ENCODE measurements around the gene ARHGAP26. TPM values are rescaled to one million over a fixed set of nuclear protein-coding genes. Genes with fewer than 3 reads are reported as not detected.

The ARHGAP26 gene
- total and polyA plus RNA-seq, 2 donors (not counting 1 experiment from before 2014, with no cell fraction given), result 4.1 to 6.8 TPM

- H2AFZ ChIP-seq (ENCODE audit: low read length), result no peak overlapping the region
- H3K36me3 ChIP-seq (ENCODE audit: control insufficient read depth, insufficient read depth, low read length), result no peaks in the 10 kb centered on the region
- H3K4me2 ChIP-seq (ENCODE audit: extremely low read depth, insufficient read depth, low read length), result no peak overlapping the region
- no peaks in the 10 kb centered on the region for H3K9me3 ChIP-seq (ENCODE audit: control insufficient read depth, insufficient read depth, low read depth, low read length)
- no peaks in the 10 kb centered on the region for H3K79me2 ChIP-seq (ENCODE audit: control insufficient read depth, insufficient read depth, low read length)
- H3K4me3 ChIP-seq (replicated peaks in 1 of 4; ENCODE audit: control extremely low read depth in 1 of 4, insufficient read depth in 1 of 4, low read depth in 3 of 4, low read length in 4 of 4), result no peak overlapping the region
- TF ChIP-seq EZH2 (IDR thresholded peaks at IDR 0.05; ENCODE audit: low read length, missing control alignments) (no peak), CTCF (conservative IDR thresholded peaks at IDR 0.05 in 1 of 2, IDR thresholded peaks at IDR 0.05 in 1 of 2; ENCODE audit: low read depth in 1 of 2, low read length in 2 of 2) (no peak)
- H3K9ac ChIP-seq (ENCODE audit: insufficient read depth, low read length), result no peak overlapping the region
- H3K27ac ChIP-seq (ENCODE audit: insufficient read depth, low read length), result no peak overlapping the region
- DNase-seq (ENCODE audit: low read depth in 2 of 2), result no peak
- H4K20me1 ChIP-seq (ENCODE audit: control insufficient read depth, extremely low read depth, insufficient read depth, low read length), result no peaks in the 10 kb centered on the region
- no peaks in the 10 kb centered on the region for H3K27me3 ChIP-seq (ENCODE audit: control insufficient read depth, insufficient read depth, low read length)
- H3K4me1 ChIP-seq (ENCODE audit: control insufficient read depth, extremely low read depth, insufficient read depth, low read length), result peaks cover 12% of the 10 kb centered on the region
Measured at GRCh38 chr5:143024228-143024920, 254.2 kb downstream of the ARHGAP26 start.

- no peaks in the 10 kb centered on the region for H3K9me3 ChIP-seq (ENCODE audit: control insufficient read depth, insufficient read depth, low read depth, low read length)
- H2AFZ ChIP-seq (ENCODE audit: low read length), result no peak overlapping the region
- peaks cover 12% of the 10 kb centered on the region for H3K4me1 ChIP-seq (ENCODE audit: control insufficient read depth, extremely low read depth, insufficient read depth, low read length)
- no peak overlapping the region for H3K9ac ChIP-seq (ENCODE audit: insufficient read depth, low read length)
- no peak overlapping the region for H3K27ac ChIP-seq (ENCODE audit: insufficient read depth, low read length)
- no peak overlapping the region for H3K4me2 ChIP-seq (ENCODE audit: extremely low read depth, insufficient read depth, low read length)
- H3K79me2 ChIP-seq (ENCODE audit: control insufficient read depth, insufficient read depth, low read length), result no peaks in the 10 kb centered on the region
- no peaks in the 10 kb centered on the region for H3K27me3 ChIP-seq (ENCODE audit: control insufficient read depth, insufficient read depth, low read length)
- no peak overlapping the region for H3K4me3 ChIP-seq (replicated peaks in 1 of 4; ENCODE audit: control extremely low read depth in 1 of 4, insufficient read depth in 1 of 4, low read depth in 3 of 4, low read length in 4 of 4)
- H4K20me1 ChIP-seq (ENCODE audit: control insufficient read depth, extremely low read depth, insufficient read depth, low read length), result no peaks in the 10 kb centered on the region
- no peak for DNase-seq (ENCODE audit: low read depth in 2 of 2)
- no peaks in the 10 kb centered on the region for H3K36me3 ChIP-seq (ENCODE audit: control insufficient read depth, insufficient read depth, low read length)
- TF ChIP-seq EZH2 (IDR thresholded peaks at IDR 0.05; ENCODE audit: low read length, missing control alignments), result no peak
- TF ChIP-seq CTCF (conservative IDR thresholded peaks at IDR 0.05 in 1 of 2, IDR thresholded peaks at IDR 0.05 in 1 of 2; ENCODE audit: low read depth in 1 of 2, low read length in 2 of 2), result no peak
Measured at GRCh38 chr5:143025376-143025775, 255.2 kb downstream of the ARHGAP26 start.

DNA sequence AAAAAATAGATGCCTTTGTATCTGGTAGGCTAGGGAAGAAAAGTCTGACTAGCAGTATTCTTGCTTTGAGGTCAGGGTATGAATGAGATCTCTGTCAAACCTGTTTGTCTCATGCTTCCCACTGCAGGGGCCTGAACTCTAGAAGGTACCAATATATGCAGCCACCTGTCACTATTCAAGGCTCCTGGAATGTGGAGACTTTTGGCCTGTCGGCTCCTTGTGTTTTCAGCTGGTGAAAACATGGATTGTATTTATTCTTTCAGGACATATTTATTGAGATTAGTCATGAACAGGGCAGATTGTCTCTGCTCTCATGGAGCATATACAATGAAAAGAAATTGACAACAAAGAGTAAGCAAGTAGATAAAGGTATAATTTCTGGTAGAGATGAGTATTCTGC, 255.8 kb downstream of the ARHGAP26 start:
- Histone ChIP-seq H3K4me3 (replicated peaks in 1 of 4; ENCODE audit: control extremely low read depth in 1 of 4, insufficient read depth in 1 of 4, low read depth in 3 of 4, low read length in 4 of 4) (no peak overlapping the region), H3K79me2 (ENCODE audit: control insufficient read depth, insufficient read depth, low read length) (no peaks in the 10 kb centered on the region), H4K20me1 (ENCODE audit: control insufficient read depth, extremely low read depth, insufficient read depth, low read length) (no peaks in the 10 kb centered on the region), H2AFZ (ENCODE audit: low read length) (no peak overlapping the region), H3K27ac (ENCODE audit: insufficient read depth, low read length) (no peak overlapping the region), H3K36me3 (ENCODE audit: control insufficient read depth, insufficient read depth, low read length) (no peaks in the 10 kb centered on the region), H3K4me2 (ENCODE audit: extremely low read depth, insufficient read depth, low read length) (no peak overlapping the region), H3K4me1 (ENCODE audit: control insufficient read depth, extremely low read depth, insufficient read depth, low read length) (peaks cover 12% of the 10 kb centered on the region), H3K27me3 (ENCODE audit: control insufficient read depth, insufficient read depth, low read length) (no peaks in the 10 kb centered on the region), H3K9ac (ENCODE audit: insufficient read depth, low read length) (no peak overlapping the region), H3K9me3 (ENCODE audit: control insufficient read depth, insufficient read depth, low read depth, low read length) (no peaks in the 10 kb centered on the region)
- DNase-seq (ENCODE audit: low read depth in 2 of 2), result peak in 1 of 2 donors; percentile 54
- TF ChIP-seq CTCF (conservative IDR thresholded peaks at IDR 0.05 in 1 of 2, IDR thresholded peaks at IDR 0.05 in 1 of 2; ENCODE audit: low read depth in 1 of 2, low read length in 2 of 2), result no peak
- TF ChIP-seq EZH2 (IDR thresholded peaks at IDR 0.05; ENCODE audit: low read length, missing control alignments), result no peak
